ENCODE data around the gene CCL3.
"Not testable (repeated sequence)": the region's sequence is repeated elsewhere in the genome, so short reads cannot be mapped to it uniquely, and the experiment has no call there.

The CCL3 gene

DNA sequence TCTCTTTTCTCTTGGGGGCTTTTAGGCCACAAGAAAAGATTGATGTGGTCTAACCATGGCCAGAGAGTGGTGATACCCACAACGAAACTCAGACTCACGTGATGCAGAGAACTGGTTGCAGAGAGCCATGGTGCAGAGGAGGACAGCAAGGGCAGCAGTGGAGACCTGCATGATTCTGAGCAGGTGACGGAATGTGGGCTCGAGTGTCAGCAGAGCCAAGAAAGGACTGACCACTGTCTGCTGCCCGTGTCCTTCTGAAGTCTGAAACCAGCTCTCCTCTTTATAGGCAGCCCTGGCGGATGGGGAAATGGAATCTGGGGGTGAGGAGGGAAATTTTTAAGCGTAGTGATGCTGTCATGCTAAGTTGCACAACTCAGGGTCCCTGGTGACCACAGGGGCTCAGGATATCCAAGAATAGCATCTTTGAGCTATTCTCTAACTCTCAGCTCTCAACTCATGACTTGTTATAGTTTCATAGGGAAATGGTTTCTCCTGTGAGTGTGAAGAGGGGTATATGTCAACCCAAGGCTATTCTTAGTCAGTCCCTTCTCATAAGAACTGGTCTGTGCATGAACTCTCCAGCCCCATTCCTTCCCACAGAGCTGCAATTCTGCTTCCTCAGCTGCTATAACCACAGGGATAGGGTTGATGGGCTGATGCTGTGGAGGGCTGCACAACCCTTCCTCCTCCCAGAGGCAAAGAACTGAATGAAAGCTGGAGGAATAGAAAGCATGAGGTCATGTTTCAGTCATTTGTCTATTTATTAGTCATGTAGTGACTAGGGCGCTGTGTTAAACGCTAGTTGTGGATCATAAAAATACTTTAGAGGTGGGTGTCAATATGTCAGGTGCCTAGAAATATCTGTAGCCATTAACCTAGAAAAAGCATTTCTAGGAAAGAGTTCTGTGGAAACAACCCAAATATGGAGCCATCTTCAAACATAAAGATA lies at the start of gene CCL3:
Gene CCL3 (minus strand): TSS at position 256 of the 949 bp plus-strand sequence. CDS start 85 bp downstream, at position 171.
- peak in 1 of 2 donors; percentile 44 for DNase-seq

GRCh38 chr17:36136439-36136838 lies 46.5 kb upstream of the CCL3 start:
- no peak for DNase-seq

DNA sequence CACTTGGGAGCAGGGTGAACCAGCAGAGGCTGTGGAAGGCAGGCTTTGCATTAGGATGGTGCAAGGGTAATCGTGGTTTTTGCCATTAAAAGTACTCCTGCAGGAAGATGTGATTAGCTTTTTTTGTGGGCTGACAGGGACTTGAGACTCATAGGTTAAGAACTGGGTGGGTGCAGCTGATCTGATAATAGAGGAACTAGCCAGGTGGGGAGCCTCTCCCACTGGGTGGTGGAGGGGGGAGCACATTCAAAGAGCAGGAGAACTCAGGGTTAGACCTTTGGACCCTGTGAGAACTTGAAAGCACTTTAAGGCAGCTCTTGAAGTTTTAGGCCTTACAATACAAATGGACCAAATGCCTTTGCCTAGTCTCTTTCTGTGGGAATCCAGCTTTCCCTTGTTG lies 46.1 kb upstream of the CCL3 start:
- no peak for DNase-seq

GRCh38 chr17:36135465-36135864 lies 45.5 kb upstream of the CCL3 start:
- DNase-seq: no peak

DNA sequence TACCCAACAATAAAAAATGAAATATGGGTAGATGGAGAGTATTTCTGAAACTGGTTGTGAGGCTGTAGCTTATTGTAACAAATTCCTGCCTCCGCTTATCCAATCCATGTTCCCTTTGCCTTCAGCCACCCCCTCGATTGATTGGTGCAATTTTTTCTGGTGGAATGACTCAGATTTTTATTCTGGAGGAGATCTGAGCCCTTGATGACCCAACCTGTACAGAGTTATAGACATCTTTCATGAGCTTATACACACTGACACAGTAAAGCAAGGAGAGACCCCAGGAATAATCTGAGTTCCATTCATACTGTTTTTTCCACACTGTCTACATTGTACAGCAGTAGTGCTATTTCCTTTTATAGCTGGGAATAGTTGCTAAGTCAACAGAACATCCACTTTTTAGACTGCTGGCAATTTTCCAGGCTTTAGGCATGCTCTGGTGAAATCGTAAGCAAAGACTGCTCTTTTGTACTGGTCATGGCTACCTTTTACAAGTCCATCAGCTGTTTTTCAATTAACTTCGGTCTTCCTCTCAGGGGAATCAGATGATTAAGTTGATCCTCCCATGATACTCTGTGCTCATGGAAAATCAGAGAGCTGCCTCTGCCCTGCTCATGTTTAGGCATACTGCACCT lies 43.8 kb upstream of the CCL3 start:
- DNase-seq: no peak

DNA sequence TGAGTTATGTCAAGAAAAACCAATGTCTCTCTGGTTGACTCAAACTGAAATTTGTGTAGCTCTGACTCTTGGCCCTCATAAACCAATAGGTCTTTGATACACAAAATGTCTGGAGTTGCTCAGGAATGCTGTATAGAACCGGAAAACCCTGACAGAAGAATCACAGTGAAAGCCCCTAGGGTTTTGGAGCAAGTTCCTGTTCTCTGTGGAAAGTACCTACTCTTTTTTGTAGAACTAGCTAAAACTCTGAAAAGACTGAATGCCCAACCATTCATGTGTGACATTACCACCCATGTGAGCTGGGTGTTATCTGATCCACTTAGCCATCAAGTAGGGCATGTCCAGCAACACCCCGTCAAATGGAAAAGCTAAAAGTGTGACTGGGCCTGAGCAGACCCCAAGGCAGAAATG lies 42.5 kb upstream of the CCL3 start:
- no peak for DNase-seq

GRCh38 chr17:36131931-36132330 lies 42.0 kb upstream of the CCL3 start:
- no peak for DNase-seq

GRCh38 chr17:36131421-36131820 lies 41.5 kb upstream of the CCL3 start:
- no peak for DNase-seq

DNA sequence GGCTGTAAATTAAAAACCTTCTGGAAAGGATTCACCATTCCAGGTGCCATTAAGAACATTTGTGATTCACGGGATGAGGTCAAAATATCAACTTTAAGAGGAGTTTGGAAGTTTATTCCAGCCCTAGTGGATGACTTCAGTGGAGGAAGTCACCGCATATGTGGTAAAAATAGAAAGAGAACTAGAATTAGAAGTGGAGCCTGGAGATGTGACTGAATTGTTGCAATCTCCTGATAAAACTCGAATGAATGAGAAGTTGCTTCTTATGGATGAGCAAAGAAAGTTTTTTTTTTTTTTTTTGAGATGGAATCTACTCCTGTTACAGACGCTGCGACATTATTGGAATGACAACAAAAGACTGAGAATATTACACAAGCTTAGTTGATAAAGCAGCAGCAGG lies 40.4 kb upstream of the CCL3 start:
- DNase-seq: no peak

- DNase-seq: no peak
These were observed 39.7 kb upstream of the CCL3 start for GRCh38 chr17:36129616-36130015.

DNA sequence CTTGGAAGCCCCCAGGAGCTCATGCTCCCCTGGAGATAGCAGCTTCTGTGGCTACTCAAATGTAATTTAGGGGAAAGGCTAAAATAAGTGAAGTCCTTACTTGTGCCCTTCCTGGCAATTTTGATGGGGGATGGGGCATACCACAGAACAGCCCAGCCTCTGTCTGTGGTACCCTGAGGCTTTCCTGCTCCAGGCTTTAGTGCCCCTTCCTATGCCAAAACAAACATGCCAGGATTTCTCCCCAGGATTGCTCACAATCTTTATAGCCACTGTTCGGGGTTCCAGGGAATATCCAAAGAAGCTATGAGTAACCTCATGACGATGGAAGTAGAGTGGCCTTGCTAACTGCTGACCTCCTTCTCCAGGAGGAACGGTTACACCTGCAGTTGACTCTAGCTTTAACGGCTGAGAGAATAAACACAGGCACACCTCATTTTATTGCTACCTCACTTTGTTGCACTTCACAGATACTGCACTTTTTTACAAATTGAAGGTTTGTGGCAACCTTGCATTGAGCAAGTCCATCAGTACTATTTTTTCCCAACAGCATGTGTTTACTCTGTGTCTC lies 38.6 kb upstream of the CCL3 start:
- no peak for DNase-seq

- no peak for DNase-seq
These were observed 38.0 kb upstream of the CCL3 start for GRCh38 chr17:36127911-36128310.

DNA sequence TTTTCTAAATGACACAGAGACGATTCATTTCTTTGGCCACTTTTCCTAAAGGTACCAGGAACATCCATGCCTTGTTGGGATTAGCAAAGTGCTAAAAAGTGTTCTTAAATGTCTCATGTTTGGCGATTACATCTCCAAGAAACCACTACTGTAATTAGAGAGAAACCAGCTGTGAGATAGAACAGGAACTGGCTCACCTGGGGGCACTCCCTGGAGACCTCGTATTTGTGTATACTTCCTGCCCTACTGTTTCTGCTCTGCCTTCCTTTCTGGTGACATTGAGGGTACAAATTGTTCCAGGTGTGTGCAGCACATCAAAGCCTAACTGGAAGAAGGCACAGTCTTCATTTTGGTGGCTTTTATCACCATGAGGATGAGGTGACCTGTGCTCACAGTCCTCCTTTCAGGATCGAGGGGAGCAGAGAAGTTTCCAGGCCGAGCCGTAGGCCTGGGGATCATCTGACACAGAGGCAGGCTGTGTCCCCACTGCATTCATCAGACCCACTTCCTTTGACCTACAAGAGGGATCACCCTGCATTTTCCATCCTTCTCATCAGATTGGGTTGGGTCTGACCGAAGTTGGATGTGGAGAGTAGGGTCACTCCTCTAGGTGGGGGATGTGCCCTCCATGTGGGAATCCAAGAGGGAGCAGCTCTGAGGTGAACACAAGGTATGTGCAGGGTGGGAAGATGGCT lies 37.4 kb upstream of the CCL3 start:
- no peak for DNase-seq

DNA sequence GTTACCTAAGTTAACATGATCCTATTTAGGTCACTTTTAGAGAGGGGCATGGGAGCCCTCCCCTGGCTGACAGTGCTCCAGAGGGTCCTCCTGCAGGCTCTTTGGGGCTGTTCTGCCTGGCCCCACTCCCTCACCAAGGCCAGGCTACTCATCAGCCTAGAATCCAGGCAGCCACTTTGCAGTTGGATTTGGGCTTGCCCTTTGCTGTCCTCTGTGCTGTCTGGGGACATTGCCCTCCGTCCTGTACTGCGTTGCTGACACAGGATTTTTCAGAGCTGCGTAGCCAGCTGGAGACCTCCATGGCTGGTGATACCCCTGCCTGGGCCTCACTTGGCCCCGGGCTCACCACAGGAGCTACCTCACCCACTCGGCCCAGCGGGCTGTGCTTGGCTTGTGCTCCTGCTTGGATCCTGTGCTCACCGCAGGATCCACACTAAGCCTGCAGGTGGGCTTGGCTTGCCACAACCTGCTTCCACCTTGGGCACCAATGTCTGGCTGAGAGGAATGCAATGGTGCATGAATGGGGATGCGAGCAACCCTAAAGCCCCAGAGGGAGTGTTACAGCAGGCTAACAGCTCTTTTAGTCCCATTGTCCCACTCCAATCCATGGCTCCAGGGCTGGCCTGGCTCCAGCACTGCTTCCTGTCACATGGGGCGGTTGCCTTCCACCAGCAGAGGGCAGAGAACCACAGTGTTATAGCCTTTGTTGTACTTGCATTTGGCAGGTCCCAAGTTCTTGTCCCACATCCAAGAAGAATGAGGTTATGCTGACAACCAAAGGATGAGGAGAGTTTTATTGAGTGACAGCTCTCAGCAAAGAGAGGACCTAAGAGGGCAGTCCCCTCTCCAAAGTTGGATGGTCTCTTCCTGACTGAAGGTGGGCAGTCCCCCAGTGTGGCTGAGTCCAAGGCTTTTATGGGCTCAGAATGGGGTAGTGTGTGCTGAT lies 35.2 kb upstream of the CCL3 start:
- no peak for DNase-seq

GRCh38 chr17:36123431-36123830 lies 33.5 kb upstream of the CCL3 start:
- no peak for DNase-seq

GRCh38 chr17:36121099-36121498 lies 31.2 kb upstream of the CCL3 start:
- DNase-seq: not testable (repeated sequence)

GRCh38 chr17:36120221-36120620 lies 30.3 kb upstream of the CCL3 start:
- no peak for DNase-seq

GRCh38 chr17:36118477-36119353 lies 28.8 kb upstream of the CCL3 start:
- DNase-seq: no peak

DNA sequence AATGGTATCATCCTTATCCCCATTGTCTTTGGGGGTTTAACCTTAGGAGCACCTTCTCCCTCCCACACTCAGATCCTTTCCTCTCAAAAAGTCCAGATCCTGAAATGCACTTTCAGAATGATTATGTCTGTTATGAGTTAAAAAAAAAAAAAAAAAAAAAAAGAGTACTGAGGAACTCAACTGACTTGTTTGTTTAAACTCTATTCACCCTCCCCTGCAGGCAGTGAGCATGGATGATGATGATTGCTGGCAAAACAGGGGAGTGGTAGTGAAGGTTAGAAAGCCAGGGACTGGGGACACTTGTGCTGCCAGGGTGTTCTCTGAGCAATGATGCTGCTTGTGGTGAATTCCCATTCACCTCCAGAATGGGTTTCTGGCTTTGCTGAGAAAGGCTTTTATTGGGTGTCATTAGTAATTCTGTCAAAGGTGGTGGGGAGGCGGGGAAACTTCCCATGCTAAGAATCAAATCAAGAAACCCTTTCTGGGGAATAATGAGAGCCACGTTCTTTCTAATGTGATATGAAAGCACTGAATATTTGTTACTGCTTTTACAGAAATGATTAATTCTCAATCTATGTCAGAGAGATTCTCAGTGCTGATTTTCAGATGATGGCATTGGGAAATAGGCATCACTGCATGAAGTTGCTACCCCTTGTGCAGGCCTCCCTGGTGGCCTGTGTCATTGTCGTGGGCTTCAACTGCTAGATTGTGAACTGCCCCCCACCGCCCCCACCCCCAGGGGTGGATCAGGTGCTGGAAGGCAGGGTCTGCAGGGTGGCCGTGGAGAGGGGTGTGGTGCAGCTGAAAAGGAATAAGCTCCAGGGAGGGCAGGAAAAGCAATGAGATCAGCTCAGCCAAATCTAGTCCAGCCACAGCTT lies 27.8 kb upstream of the CCL3 start:
- DNase-seq: peak in 1 of 2 donors; percentile 59

GRCh38 chr17:36115649-36115977 lies 25.7 kb upstream of the CCL3 start:
- DNase-seq: not testable (repeated sequence)
